BE2C (cell line): ENCODE data around the gene FAM98C.
"Not testable (repeated sequence)": the region's sequence is repeated elsewhere in the genome, so short reads cannot be mapped to it uniquely, and the experiment has no call there.

Experiments used
- DNase-seq: peaks from one replicate; pipeline ENCODE4 v3.0.0-alpha.2; 2020
- H3K27me3 ChIP-seq: fragments of 250-450 bp; sonication (Bioruptor Pico); 2 replicates; pipeline ENCODE4 v1.5.1; 2020; ENCODE audit warnings: mild to moderate bottlenecking
- H3K36me3 ChIP-seq: fragments of 250-450 bp; sonication (Bioruptor Pico); 2 replicates; pipeline ENCODE4 v1.5.1; 2020; ENCODE audit warnings: mild to moderate bottlenecking
- H3K4me1 ChIP-seq: fragments of 250-450 bp; sonication (Bioruptor Pico); 2 replicates; pipeline ENCODE4 v1.5.1; 2020
- H3K4me3 ChIP-seq: 2 replicates; pipeline ENCODE4 v1.5.1; 2011; ENCODE audit warnings: low read depth, low read length
- H3K9me3 ChIP-seq: fragments of 250-450 bp; sonication (Bioruptor Pico); 2 replicates; pipeline ENCODE4 v1.5.1; 2020
- CTCF ChIP-seq: IDR thresholded peaks from 2 replicates; pipeline ENCODE4 v1.5.1; 2012; ENCODE audit warnings: mild to moderate bottlenecking, low read depth, low read length

The FAM98C gene

GRCh38 chr19:38411041-38411712 lies 8.3 kb downstream of the FAM98C start:
- H3K4me1 ChIP-seq = no peaks in the 10 kb centered on the region
- no peaks in the 10 kb centered on the region for H3K9me3 ChIP-seq
- H3K4me3 ChIP-seq = no peak overlapping the region
- H3K27me3 ChIP-seq = no peaks in the 10 kb centered on the region
- no peak for TF ChIP-seq CTCF
- no peak for DNase-seq
- H3K36me3 ChIP-seq = no peaks in the 10 kb centered on the region

GRCh38 chr19:38411898-38412297 lies 9.0 kb downstream of the FAM98C start:
- not testable (repeated sequence) for H3K4me1 ChIP-seq, H3K4me3 ChIP-seq, H3K9me3 ChIP-seq, H3K36me3 ChIP-seq, H3K27me3 ChIP-seq, DNase-seq

GRCh38 chr19:38412491-38412890 lies 9.6 kb downstream of the FAM98C start:
- Histone ChIP-seq H3K4me1 (no peaks in the 10 kb centered on the region), H3K27me3 (no peaks in the 10 kb centered on the region; the same call in 1 of the 2 replicates)

GRCh38 chr19:38412961-38413360 lies 10.1 kb downstream of the FAM98C start:
- no peaks in the 10 kb centered on the region for H3K9me3 ChIP-seq
- H3K27me3 ChIP-seq = no peaks in the 10 kb centered on the region; the same call in 1 of the 2 replicates
- H3K4me1 ChIP-seq = no peaks in the 10 kb centered on the region
- DNase-seq = no peak
- H3K4me3 ChIP-seq = no peak overlapping the region
- TF ChIP-seq CTCF = no peak
- no peaks in the 10 kb centered on the region for H3K36me3 ChIP-seq

More at GRCh38 chr19:38412491-38412890, 9.6 kb downstream of the FAM98C start:
- no peak for TF ChIP-seq CTCF
- no peak for DNase-seq
- H3K9me3 ChIP-seq = no peaks in the 10 kb centered on the region
- H3K4me3 ChIP-seq = no peak overlapping the region
- no peaks in the 10 kb centered on the region for H3K36me3 ChIP-seq

GRCh38 chr19:38413416-38413815 lies 10.5 kb downstream of the FAM98C start:
- TF ChIP-seq CTCF = no peak
- H3K27me3 ChIP-seq = no peaks in the 10 kb centered on the region; the same call in 1 of the 2 replicates
- no peak for DNase-seq
- H3K9me3 ChIP-seq = no peaks in the 10 kb centered on the region
- no peaks in the 10 kb centered on the region for H3K4me1 ChIP-seq
- no peaks in the 10 kb centered on the region for H3K36me3 ChIP-seq
- H3K4me3 ChIP-seq = no peak overlapping the region

- H3K4me3 ChIP-seq = no peak overlapping the region
- H3K36me3 ChIP-seq = no peaks in the 10 kb centered on the region
- no peak for DNase-seq
- H3K4me1 ChIP-seq = no peaks in the 10 kb centered on the region
- no peaks in the 10 kb centered on the region for H3K9me3 ChIP-seq
- H3K27me3 ChIP-seq = no peaks in the 10 kb centered on the region; the same call in 1 of the 2 replicates
- no peak for TF ChIP-seq CTCF
These were observed 14.3 kb downstream of the FAM98C start for GRCh38 chr19:38417146-38417543.
